ENCODE results near the gene IRS1. TPM values are rescaled to one million over a fixed set of nuclear protein-coding genes. Genes with fewer than 3 reads are reported as not detected.

The IRS1 gene
- total RNA-seq, 3 donors from 2014 or later = 8.1 to 29.0 (median 13.5) TPM

DNA sequence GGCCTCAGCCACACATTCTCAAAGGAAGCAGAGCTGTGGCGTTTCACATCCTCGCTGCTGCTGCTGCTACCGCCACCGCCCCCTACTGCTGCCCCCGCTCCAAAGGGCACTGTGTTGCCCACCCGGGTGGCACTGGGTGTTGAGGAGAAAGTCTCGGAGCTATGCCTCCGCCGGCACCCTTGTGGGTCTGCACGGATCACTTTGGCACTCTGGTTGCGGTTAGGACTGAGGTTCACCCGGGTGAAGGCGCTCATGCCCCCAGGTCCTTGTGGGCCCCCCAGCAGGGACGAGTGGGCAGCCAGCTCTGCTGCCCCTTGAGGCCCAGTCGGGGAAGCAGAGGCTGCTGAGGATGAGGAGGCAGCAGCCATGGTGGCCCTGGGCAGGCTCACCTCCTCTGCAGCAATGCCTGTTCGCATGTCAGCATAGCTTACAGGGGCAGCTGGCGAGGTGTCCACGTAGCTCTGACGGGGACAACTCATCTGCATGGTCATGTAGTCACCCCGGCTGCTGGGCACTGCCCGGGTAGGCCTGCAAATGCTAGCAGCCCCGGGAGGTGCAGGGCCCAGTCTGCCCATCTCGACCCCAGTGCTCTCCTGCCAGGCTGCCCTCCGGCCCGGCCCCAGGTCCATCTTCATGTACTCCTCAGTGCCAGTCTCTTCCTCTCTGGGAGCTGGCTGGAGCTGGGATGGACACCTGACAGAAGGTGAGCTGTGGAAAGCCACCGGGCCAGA lies 4.2 kb downstream of the IRS1 start:
- DNase-seq = peak in 1 of 3 donors; percentile 57
- Histone ChIP-seq H3K36me3 (ENCODE audit: low read depth) (no peaks in the 10 kb centered on the region), H3K4me3 (no peak overlapping the region), H3K9me3 (no peaks in the 10 kb centered on the region), H3K4me1 (ENCODE audit: low read depth) (peaks cover 18% of the 10 kb centered on the region)
- intact Hi-C loops (cut with DNase I, micrococcal nuclease) = loop anchor here (10.0 kb wide), 2 partner anchors 61 to 141 kb away; no protein-coding TSS in a partner anchor
- ATAC-seq = no peak
- TF ChIP-seq, protein P1, sequence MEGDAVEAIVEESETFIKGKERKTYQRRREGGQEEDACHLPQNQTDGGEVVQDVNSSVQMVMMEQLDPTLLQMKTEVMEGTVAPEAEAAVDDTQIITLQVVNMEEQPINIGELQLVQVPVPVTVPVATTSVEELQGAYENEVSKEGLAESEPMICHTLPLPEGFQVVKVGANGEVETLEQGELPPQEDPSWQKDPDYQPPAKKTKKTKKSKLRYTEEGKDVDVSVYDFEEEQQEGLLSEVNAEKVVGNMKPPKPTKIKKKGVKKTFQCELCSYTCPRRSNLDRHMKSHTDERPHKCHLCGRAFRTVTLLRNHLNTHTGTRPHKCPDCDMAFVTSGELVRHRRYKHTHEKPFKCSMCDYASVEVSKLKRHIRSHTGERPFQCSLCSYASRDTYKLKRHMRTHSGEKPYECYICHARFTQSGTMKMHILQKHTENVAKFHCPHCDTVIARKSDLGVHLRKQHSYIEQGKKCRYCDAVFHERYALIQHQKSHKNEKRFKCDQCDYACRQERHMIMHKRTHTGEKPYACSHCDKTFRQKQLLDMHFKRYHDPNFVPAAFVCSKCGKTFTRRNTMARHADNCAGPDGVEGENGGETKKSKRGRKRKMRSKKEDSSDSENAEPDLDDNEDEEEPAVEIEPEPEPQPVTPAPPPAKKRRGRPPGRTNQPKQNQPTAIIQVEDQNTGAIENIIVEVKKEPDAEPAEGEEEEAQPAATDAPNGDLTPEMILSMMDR (IDR thresholded peaks at IDR 0.05) = no peak

DNA sequence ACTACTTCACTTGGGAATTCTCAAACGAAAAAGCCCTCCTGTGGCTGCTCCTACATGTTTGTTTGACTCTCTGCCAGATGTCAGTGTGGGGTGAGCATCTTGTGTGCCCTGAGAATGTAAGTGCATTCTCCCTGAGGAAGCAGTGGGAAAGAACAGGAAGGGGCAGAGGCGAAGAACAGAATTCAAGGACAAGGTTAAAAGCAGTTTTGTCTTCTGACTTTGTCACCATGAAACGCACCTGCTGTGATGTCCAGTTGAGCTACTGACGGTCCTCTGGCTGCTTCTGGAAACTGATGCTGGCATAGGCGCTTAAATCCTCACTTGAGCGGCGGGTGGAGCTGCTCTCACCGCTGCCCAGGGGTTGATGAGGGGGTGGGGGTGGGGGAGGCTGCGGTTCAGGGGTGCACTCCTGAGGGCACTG lies 4.9 kb downstream of the IRS1 start:
- Histone ChIP-seq H3K36me3 (ENCODE audit: low read depth) (no peaks in the 10 kb centered on the region), H3K4me3 (no peak overlapping the region), H3K9me3 (no peaks in the 10 kb centered on the region), H3K4me1 (ENCODE audit: low read depth) (peaks cover 14% of the 10 kb centered on the region)
- ATAC-seq (no peak), DNase-seq (no peak)
- intact Hi-C loops (cut with DNase I, micrococcal nuclease) = loop anchor here (10.0 kb wide), 2 partner anchors 60 to 140 kb away; no protein-coding TSS in a partner anchor
- TF ChIP-seq, protein P1 (IDR thresholded peaks at IDR 0.05) = no peak

DNA sequence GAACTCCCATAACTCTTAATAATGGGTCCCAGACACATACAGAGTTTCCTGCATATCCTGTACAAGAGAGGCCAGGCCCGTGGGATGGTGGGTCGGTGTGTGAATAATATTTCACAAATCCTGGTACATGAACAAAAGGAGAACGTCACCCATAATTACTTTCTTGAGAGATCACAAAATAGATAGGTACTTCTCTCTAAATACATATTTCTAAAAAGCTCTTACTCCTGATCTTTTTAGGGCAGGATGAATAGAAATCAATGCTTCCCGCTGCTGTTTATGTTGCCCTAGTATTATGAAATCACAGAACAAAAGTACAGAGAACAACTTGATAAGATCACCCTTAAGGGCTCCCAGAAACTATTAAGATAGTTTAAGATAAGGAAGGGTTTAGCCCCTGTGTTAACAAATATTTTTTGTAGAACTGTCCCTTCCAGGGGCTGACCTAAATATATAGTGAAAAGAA lies 5.4 kb downstream of the IRS1 start:
- Histone ChIP-seq H3K36me3 (ENCODE audit: low read depth) (no peaks in the 10 kb centered on the region), H3K4me3 (no peak overlapping the region), H3K9me3 (no peaks in the 10 kb centered on the region), H3K4me1 (ENCODE audit: low read depth) (peaks cover 14% of the 10 kb centered on the region)
- no peak for DNase-seq
- no peak for ATAC-seq
- TF ChIP-seq, protein P1 (IDR thresholded peaks at IDR 0.05) = no peak
- intact Hi-C loops (cut with DNase I, micrococcal nuclease) = loop anchor here (10.0 kb wide), 2 partner anchors 59 to 139 kb away; no protein-coding TSS in a partner anchor

DNA sequence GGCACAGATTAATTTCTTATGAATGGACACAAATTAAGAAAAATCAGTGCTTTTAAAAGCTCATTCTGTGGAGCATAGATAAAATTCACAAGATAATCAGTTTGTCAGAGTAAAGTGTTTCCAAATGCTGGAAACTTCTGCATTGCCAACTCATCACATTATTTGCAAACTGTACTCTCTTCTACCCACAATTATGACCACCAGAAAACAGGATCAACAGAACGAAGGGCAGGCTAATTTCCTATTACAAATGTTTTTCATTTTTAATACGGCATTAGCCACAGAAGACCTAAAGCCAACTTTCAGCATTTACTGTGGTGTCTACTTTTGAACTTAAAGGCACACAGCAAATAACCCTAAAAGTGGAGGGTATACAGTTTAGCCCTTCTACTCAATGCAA lies 6.0 kb downstream of the IRS1 start:
- no peaks in the 10 kb centered on the region for H3K36me3 ChIP-seq (ENCODE audit: low read depth)
- peaks cover 14% of the 10 kb centered on the region for H3K4me1 ChIP-seq (ENCODE audit: low read depth)
- no peak overlapping the region for H3K4me3 ChIP-seq
- H3K9me3 ChIP-seq = no peaks in the 10 kb centered on the region
- TF ChIP-seq, protein P1 (IDR thresholded peaks at IDR 0.05) = no peak
- intact Hi-C loops (cut with DNase I, micrococcal nuclease) = loop anchor here (10.0 kb wide), 2 partner anchors 59 to 139 kb away; no protein-coding TSS in a partner anchor
- DNase-seq (no peak), ATAC-seq (no peak)

DNA sequence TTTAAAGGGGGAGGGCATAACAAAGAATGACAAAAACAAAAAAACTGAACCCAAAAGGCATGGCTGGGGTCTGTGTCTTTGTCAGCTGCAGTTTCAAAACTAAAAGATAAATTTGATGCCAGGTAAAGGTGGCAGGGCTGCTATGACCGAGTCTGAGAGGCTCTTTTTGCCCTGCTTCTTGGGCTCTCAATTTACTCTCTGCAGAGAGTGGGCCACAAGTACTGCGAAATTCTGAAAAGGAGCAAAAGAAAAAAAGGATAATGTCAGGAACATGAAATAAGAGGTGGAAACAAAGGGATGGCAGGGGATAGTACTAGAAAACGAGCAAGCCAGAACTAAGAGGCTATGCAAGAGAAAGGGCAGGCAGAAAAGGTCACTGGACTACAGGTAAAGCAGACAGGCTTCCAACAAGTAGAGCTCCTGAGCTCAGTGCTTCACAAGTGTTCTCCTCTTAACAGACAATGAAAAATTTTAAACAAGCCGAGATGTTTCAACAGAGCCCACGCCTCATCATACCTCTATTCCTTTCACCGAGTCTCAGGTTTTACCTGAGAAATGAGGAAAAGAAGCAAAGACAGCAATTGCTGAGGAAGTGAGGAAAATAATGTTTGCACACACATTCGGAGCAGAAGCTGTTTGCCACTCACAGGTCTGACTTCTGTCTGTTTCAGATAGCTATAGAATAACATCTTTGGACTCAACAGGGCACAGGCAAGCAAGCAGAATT lies 7.3 kb downstream of the IRS1 start:
- Histone ChIP-seq H3K4me3 (no peak overlapping the region), H3K9me3 (no peaks in the 10 kb centered on the region), H3K4me1 (ENCODE audit: low read depth) (peaks cover 19% of the 10 kb centered on the region), H3K36me3 (ENCODE audit: low read depth) (no peaks in the 10 kb centered on the region)
- peak in 1 of 3 donors; percentile 19 for DNase-seq
- ATAC-seq = no peak
- TF ChIP-seq, protein P1 (IDR thresholded peaks at IDR 0.05) = no peak
- intact Hi-C loops (cut with DNase I, micrococcal nuclease) = loop anchor here (10.0 kb wide), 2 partner anchors 58 to 138 kb away; no protein-coding TSS in a partner anchor
